Measurements from ENCODE around the gene KLHDC8A.

Gene KLHDC8A

DNA sequence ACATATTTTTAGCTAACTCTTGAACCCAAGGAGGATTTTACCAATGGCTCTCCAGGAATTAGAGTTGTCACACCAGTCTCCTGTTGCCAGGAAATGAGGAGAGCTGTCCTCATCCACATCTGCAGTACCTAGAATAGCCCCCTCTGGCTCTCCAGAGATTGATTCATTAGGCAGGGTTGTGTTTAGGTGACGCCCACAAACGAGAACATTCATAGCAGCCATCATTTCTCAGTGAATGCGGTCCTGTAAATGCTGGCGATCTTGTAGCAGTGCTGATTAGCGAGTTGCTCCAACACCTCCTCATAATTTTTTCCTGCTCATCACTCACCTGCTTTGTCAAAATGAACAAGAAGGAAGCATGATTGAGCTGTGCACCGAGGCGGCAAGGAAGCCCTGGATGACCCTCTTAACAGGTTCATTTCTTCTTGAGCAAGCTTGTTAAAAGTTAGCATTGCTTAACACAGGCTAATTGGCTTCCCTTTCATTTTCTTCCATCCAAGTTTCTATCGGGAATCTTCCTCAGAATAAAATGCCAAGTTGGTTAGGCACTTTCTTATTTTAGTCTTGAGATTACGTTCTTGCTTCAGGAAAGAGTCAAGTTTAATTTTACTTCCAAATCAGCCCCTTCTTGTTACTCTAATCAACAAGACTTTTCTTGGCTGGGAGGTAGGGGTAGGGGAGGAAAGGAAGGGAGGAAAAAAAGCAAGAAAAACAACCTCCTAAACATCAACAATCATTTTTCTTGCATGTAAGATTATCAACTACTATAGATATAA lies 16.5 kb upstream of the KLHDC8A start:
- Histone ChIP-seq H3K27ac (replicated peaks; ENCODE audit: low read length) (peak overlapping the region; percentile 4), H3K23ac (ENCODE audit: low read depth, low read length, poor library complexity) (no peak overlapping the region), H3K4me3 (ENCODE audit: low read length in 2 of 2) (no peak overlapping the region), H2BK15ac (ENCODE audit: low read length) (no peak overlapping the region), H3K4me2 (ENCODE audit: insufficient read depth, low read length, poor library complexity, severe bottlenecking) (no peak overlapping the region), H4K91ac (ENCODE audit: low read depth, low read length, poor library complexity) (no peak overlapping the region), H2BK120ac (ENCODE audit: low read depth, low read length) (no peak overlapping the region), H3K9me3 (replicated peaks in 1 of 2; ENCODE audit: control insufficient read depth in 2 of 2, insufficient read depth in 1 of 2, low read depth in 1 of 2, low read length in 2 of 2) (no peaks in the 10 kb centered on the region), H2BK5ac (ENCODE audit: low read length) (no peak overlapping the region), H3K27me3 (ENCODE audit: control insufficient read depth in 3 of 3, insufficient read depth in 3 of 3, low read depth in 1 of 3, low read length in 3 of 3) (peaks cover 0 to 57% (median 0%) of the 10 kb centered on the region in 3 experiments), H4K8ac (ENCODE audit: low read depth, low read length) (no peak overlapping the region), H3K4me1 (ENCODE audit: control insufficient read depth in 2 of 2, insufficient read depth in 1 of 2, low read depth in 1 of 2, low read length in 2 of 2) (peaks cover 8 to 27% of the 10 kb centered on the region in 2 donors), H3K79me1 (ENCODE audit: low read depth, low read length) (no peaks in the 10 kb centered on the region), H3K36me3 (replicated peaks in 1 of 2; ENCODE audit: control insufficient read depth in 2 of 2, insufficient read depth in 2 of 2, low read length in 2 of 2) (no peaks in the 10 kb centered on the region), H2AFZ (ENCODE audit: low read length) (no peak overlapping the region), H3K4ac (ENCODE audit: low read length) (no peak overlapping the region), H2BK12ac (ENCODE audit: low read length) (no peak overlapping the region), H3K18ac (ENCODE audit: low read length) (no peak overlapping the region), H3K9ac (ENCODE audit: low read depth, low read length, poor library complexity) (no peak overlapping the region), H2AK5ac (ENCODE audit: low read depth, low read length) (no peak overlapping the region), H3K14ac (ENCODE audit: low read length) (no peak overlapping the region)
- no CpG with 5 or more reads among the region's 9 CpGs for whole genome bisulfite sequencing, 2 donors (ENCODE audit: extremely low coverage in 2 of 2, insufficient read length in 2 of 2, insufficient replicate concordance in 1 of 2)
- no peak for DNase-seq (ENCODE audit: low spot score)

DNA sequence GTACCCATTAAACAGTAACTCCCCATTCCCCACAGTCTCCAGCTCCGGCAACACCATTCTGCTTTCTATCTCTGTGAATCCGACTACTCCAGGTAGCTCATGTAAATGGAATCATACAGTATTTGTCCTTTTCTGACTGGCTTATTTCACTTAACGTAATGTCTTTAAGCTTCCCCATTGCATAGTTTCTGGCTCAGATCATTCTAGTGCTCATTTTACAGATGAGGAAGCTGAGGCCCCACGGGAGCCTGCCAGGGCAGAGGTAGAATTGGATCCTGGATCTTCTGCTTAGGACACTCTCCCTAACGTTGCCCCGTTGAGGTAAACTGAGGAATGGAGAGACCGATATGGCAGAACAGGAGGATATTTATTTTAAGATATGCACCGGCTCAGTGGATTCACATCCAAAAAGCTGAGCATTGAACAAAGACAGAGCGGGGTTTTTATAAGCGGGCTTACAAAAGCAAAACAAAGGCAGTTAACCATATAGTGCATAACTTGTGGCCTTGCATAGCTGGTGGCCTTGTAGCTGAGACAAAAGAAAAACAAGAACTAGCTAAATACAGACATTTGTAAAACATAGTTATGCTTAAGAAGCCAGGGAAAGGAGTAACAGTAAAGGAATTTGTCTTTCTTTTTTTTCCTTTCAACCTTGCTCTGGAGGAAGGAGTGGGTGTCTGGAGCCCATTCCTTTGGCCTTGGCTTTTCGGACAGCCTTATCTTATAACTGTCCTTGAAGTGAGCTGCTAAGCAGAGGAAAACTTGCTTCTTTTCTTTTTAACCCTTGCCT lies 15.3 kb upstream of the KLHDC8A start:
- Histone ChIP-seq H2BK5ac (ENCODE audit: low read length) (no peak overlapping the region), H2BK15ac (ENCODE audit: low read length) (no peak overlapping the region), H3K9ac (ENCODE audit: low read depth, low read length, poor library complexity) (no peak overlapping the region)

DNA sequence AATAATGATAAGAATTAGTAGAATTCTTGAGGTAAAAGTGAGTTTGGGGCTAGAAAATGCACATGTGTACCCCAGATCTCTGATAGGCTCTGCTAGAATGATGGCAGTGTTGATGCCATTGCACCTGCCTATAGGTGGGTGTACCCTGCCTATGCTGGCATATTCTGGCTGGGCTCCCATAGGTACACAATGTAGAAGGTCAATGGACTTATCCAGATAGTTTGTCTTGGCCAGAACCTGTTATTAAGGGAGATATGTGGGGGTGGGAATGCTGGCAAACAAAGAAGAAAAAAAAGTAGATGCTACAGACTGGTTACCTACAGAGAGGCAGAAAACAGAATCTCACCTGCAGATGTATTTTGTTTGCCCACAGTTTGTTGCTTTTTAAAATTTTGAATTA lies 14.1 kb upstream of the KLHDC8A start:
- no peak for DNase-seq (ENCODE audit: low spot score)
- Histone ChIP-seq H2AFZ (ENCODE audit: low read length) (no peak overlapping the region), H4K91ac (ENCODE audit: low read depth, low read length, poor library complexity) (no peak overlapping the region), H2AK5ac (ENCODE audit: low read depth, low read length) (no peak overlapping the region), H2BK12ac (ENCODE audit: low read length) (no peak overlapping the region), H3K27me3 (ENCODE audit: control insufficient read depth in 3 of 3, insufficient read depth in 3 of 3, low read depth in 1 of 3, low read length in 3 of 3) (peaks cover 0 to 66% (median 0%) of the 10 kb centered on the region in 3 experiments), H3K23ac (ENCODE audit: low read depth, low read length, poor library complexity) (no peak overlapping the region), H3K79me1 (ENCODE audit: low read depth, low read length) (no peaks in the 10 kb centered on the region), H3K36me3 (replicated peaks in 1 of 2; ENCODE audit: control insufficient read depth in 2 of 2, insufficient read depth in 2 of 2, low read length in 2 of 2) (no peaks in the 10 kb centered on the region), H2BK5ac (ENCODE audit: low read length) (no peak overlapping the region), H3K9me3 (replicated peaks in 1 of 2; ENCODE audit: control insufficient read depth in 2 of 2, insufficient read depth in 1 of 2, low read depth in 1 of 2, low read length in 2 of 2) (no peaks in the 10 kb centered on the region), H4K8ac (ENCODE audit: low read depth, low read length) (no peak overlapping the region), H2BK15ac (ENCODE audit: low read length) (no peak overlapping the region), H2BK120ac (ENCODE audit: low read depth, low read length) (no peak overlapping the region), H3K18ac (ENCODE audit: low read length) (no peak overlapping the region), H3K4me2 (ENCODE audit: insufficient read depth, low read length, poor library complexity, severe bottlenecking) (no peak overlapping the region), H3K27ac (replicated peaks; ENCODE audit: low read length) (no peak overlapping the region), H3K4me3 (ENCODE audit: low read length in 2 of 2) (no peak overlapping the region), H3K4ac (ENCODE audit: low read length) (no peak overlapping the region), H3K14ac (ENCODE audit: low read length) (no peak overlapping the region), H3K4me1 (ENCODE audit: control insufficient read depth in 2 of 2, insufficient read depth in 1 of 2, low read depth in 1 of 2, low read length in 2 of 2) (peaks cover 12 to 25% of the 10 kb centered on the region in 2 donors), H3K9ac (ENCODE audit: low read depth, low read length, poor library complexity) (no peak overlapping the region)

More for the DNA sequence above, 15.3 kb upstream of the KLHDC8A start:
- no peak overlapping the region for H2AK5ac ChIP-seq (ENCODE audit: low read depth, low read length)
- H2BK12ac ChIP-seq (ENCODE audit: low read length) = no peak overlapping the region
- H3K9me3 ChIP-seq (replicated peaks in 1 of 2; ENCODE audit: control insufficient read depth in 2 of 2, insufficient read depth in 1 of 2, low read depth in 1 of 2, low read length in 2 of 2) = no peaks in the 10 kb centered on the region
- H3K23ac ChIP-seq (ENCODE audit: low read depth, low read length, poor library complexity) = no peak overlapping the region
- no peak overlapping the region for H3K4me2 ChIP-seq (ENCODE audit: insufficient read depth, low read length, poor library complexity, severe bottlenecking)
- no peak overlapping the region for H3K18ac ChIP-seq (ENCODE audit: low read length)
- no peak overlapping the region for H2BK120ac ChIP-seq (ENCODE audit: low read depth, low read length)
- peaks cover 8 to 27% of the 10 kb centered on the region in 2 donors for H3K4me1 ChIP-seq (ENCODE audit: control insufficient read depth in 2 of 2, insufficient read depth in 1 of 2, low read depth in 1 of 2, low read length in 2 of 2)
- H3K27me3 ChIP-seq (ENCODE audit: control insufficient read depth in 3 of 3, insufficient read depth in 3 of 3, low read depth in 1 of 3, low read length in 3 of 3) = peaks cover 0 to 56% (median 0%) of the 10 kb centered on the region in 3 experiments
- no CpG with 5 or more reads among the region's 11 CpGs for WGBS, 2 donors (ENCODE audit: extremely low coverage in 2 of 2, insufficient read length in 2 of 2, insufficient replicate concordance in 1 of 2)
- no peak overlapping the region for H2AFZ ChIP-seq (ENCODE audit: low read length)
- H3K14ac ChIP-seq (ENCODE audit: low read length) = no peak overlapping the region
- no peaks in the 10 kb centered on the region for H3K36me3 ChIP-seq (replicated peaks in 1 of 2; ENCODE audit: control insufficient read depth in 2 of 2, insufficient read depth in 2 of 2, low read length in 2 of 2)
- no peak for DNase-seq (ENCODE audit: low spot score)
- no peak overlapping the region for H3K27ac ChIP-seq (replicated peaks; ENCODE audit: low read length)
- no peak overlapping the region for H3K4ac ChIP-seq (ENCODE audit: low read length)
- no peak overlapping the region for H3K4me3 ChIP-seq (ENCODE audit: low read length in 2 of 2)
- H3K79me1 ChIP-seq (ENCODE audit: low read depth, low read length) = no peaks in the 10 kb centered on the region
- H4K91ac ChIP-seq (ENCODE audit: low read depth, low read length, poor library complexity) = peak overlapping the region; percentile 25
- H4K8ac ChIP-seq (ENCODE audit: low read depth, low read length) = no peak overlapping the region

DNA sequence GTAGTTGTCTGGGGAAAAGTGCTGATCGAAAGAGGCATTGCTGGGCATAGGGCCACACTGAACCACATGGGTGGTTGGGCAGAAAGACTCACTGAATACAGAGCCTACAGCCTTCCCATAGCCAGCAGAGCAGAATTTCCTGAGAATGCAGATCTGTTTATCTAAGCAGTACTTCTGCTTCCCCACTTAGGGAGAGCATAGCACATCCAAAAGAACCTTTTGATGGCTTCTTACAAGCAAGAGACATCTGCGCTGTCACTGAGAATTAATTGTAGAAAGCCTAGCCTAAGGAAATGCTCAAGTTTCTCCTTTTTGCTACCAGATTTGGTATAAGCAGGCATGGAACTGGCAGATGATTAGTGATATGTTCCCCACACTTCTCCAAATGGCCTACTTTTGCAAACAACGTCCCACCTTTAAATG lies 13.0 kb upstream of the KLHDC8A start:
- H3K27me3 ChIP-seq (ENCODE audit: control insufficient read depth in 3 of 3, insufficient read depth in 3 of 3, low read depth in 1 of 3, low read length in 3 of 3) = peaks cover 0 to 62% (median 0%) of the 10 kb centered on the region in 3 experiments
- no peaks in the 10 kb centered on the region for H3K79me1 ChIP-seq (ENCODE audit: low read depth, low read length)
- no peak for DNase-seq (ENCODE audit: low spot score)
- no peak overlapping the region for H3K4me2 ChIP-seq (ENCODE audit: insufficient read depth, low read length, poor library complexity, severe bottlenecking)
- WGBS, 2 donors (ENCODE audit: extremely low coverage in 2 of 2, insufficient read length in 2 of 2, insufficient replicate concordance in 1 of 2) = no CpG with 5 or more reads among the region's 3 CpGs
- no peak overlapping the region for H3K4me3 ChIP-seq (ENCODE audit: low read length in 2 of 2)
- no peak overlapping the region for H2BK120ac ChIP-seq (ENCODE audit: low read depth, low read length)
- H3K18ac ChIP-seq (ENCODE audit: low read length) = no peak overlapping the region
- no peak overlapping the region for H3K23ac ChIP-seq (ENCODE audit: low read depth, low read length, poor library complexity)
- H2BK15ac ChIP-seq (ENCODE audit: low read length) = no peak overlapping the region
- no peak overlapping the region for H4K8ac ChIP-seq (ENCODE audit: low read depth, low read length)
- H3K9me3 ChIP-seq (replicated peaks in 1 of 2; ENCODE audit: control insufficient read depth in 2 of 2, insufficient read depth in 1 of 2, low read depth in 1 of 2, low read length in 2 of 2) = no peaks in the 10 kb centered on the region
- H2BK12ac ChIP-seq (ENCODE audit: low read length) = no peak overlapping the region
- peaks cover 15 to 24% of the 10 kb centered on the region in 2 donors for H3K4me1 ChIP-seq (ENCODE audit: control insufficient read depth in 2 of 2, insufficient read depth in 1 of 2, low read depth in 1 of 2, low read length in 2 of 2)
- H3K36me3 ChIP-seq (replicated peaks in 1 of 2; ENCODE audit: control insufficient read depth in 2 of 2, insufficient read depth in 2 of 2, low read length in 2 of 2) = no peaks in the 10 kb centered on the region
- H3K4ac ChIP-seq (ENCODE audit: low read length) = no peak overlapping the region
- no peak overlapping the region for H2AK5ac ChIP-seq (ENCODE audit: low read depth, low read length)
- no peak overlapping the region for H2AFZ ChIP-seq (ENCODE audit: low read length)
- no peak overlapping the region for H3K14ac ChIP-seq (ENCODE audit: low read length)
- no peak overlapping the region for H4K91ac ChIP-seq (ENCODE audit: low read depth, low read length, poor library complexity)
- H2BK5ac ChIP-seq (ENCODE audit: low read length) = no peak overlapping the region
- H3K27ac ChIP-seq (replicated peaks; ENCODE audit: low read length) = no peak overlapping the region
- H3K9ac ChIP-seq (ENCODE audit: low read depth, low read length, poor library complexity) = no peak overlapping the region

Measured in neuronal stem cell (in vitro differentiated cells).